ENCODE results near the gene NLE1.
"Not testable (repeated sequence)": the region's sequence is repeated elsewhere in the genome, so short reads cannot be mapped to it uniquely, and the experiment has no call there.

Gene NLE1

GRCh38 chr17:35127751-35128514, 14.2 kb downstream of the NLE1 start:
- no peak for DNase-seq (ENCODE audit: low read depth)

- DNase-seq (ENCODE audit: low read depth) = no peak
These were observed 20.8 kb downstream of the NLE1 start, which contains the start of gene FNDC8 for GRCh38 chr17:35121315-35121714. Gene FNDC8 (plus strand): TSS chr17:35121615. CDS start chr17:35121694, 79 bp downstream.

GRCh38 chr17:35119370-35120165, 22.5 kb downstream of the NLE1 start, which contains the start of gene RAD51D:
Gene RAD51D (minus strand): TSS chr17:35119860. CDS start chr17:35119613, 247 bp downstream.
- DNase-seq (ENCODE audit: low read depth) = no peak

- no peak for DNase-seq (ENCODE audit: low read depth)
These were observed 24.1 kb downstream of the NLE1 start for GRCh38 chr17:35117984-35118383.

GRCh38 chr17:35116845-35117244, 25.3 kb downstream of the NLE1 start:
- no peak for DNase-seq (ENCODE audit: low read depth)

- DNase-seq (ENCODE audit: low read depth) = not testable (repeated sequence)
These were observed 31.3 kb downstream of the NLE1 start for GRCh38 chr17:35110791-35111190.

GRCh38 chr17:35104844-35105450, 37.2 kb downstream of the NLE1 start:
- DNase-seq (ENCODE audit: low read depth) = no peak

GRCh38 chr17:35103271-35103670, 38.8 kb downstream of the NLE1 start:
- DNase-seq (ENCODE audit: low read depth) = no peak

GRCh38 chr17:35101725-35102124, 40.4 kb downstream of the NLE1 start:
- DNase-seq (ENCODE audit: low read depth) = no peak

- no peak for DNase-seq (ENCODE audit: low read depth)
These were observed 41.1 kb downstream of the NLE1 start for GRCh38 chr17:35101036-35101435.

- DNase-seq (ENCODE audit: low read depth) = no peak
These were observed 42.2 kb downstream of the NLE1 start for GRCh38 chr17:35099908-35100307.

GRCh38 chr17:35097776-35098175, 44.3 kb downstream of the NLE1 start:
- no peak for DNase-seq (ENCODE audit: low read depth)

- no peak for DNase-seq (ENCODE audit: low read depth)
These were observed 46.4 kb downstream of the NLE1 start for GRCh38 chr17:35095741-35096140.

GRCh38 chr17:35094902-35095301, 47.2 kb downstream of the NLE1 start:
- DNase-seq (ENCODE audit: low read depth) = peak; percentile 67

GRCh38 chr17:35090707-35091106, 51.4 kb downstream of the NLE1 start:
- DNase-seq (ENCODE audit: low read depth) = not testable (repeated sequence)

GRCh38 chr17:35089586-35090296, 52.4 kb downstream of the NLE1 start:
- DNase-seq (ENCODE audit: low read depth) = no peak

GRCh38 chr17:35088881-35089585, 53.1 kb downstream of the NLE1 start:
- no peak for DNase-seq (ENCODE audit: low read depth)

GRCh38 chr17:35088356-35088880, 53.7 kb downstream of the NLE1 start:
- DNase-seq (ENCODE audit: low read depth) = no peak

- DNase-seq (ENCODE audit: low read depth) = no peak
These were observed 54.3 kb downstream of the NLE1 start for GRCh38 chr17:35087731-35088355.

GRCh38 chr17:35086931-35087573, 55.1 kb downstream of the NLE1 start:
- no peak for DNase-seq (ENCODE audit: low read depth)

Data from HS-5 (cell line).